ENCODE results near the gene KIDINS220.
"Not testable (repeated sequence)": the region's sequence is repeated elsewhere in the genome, so short reads cannot be mapped to it uniquely, and the experiment has no call there.

Gene KIDINS220

DNA sequence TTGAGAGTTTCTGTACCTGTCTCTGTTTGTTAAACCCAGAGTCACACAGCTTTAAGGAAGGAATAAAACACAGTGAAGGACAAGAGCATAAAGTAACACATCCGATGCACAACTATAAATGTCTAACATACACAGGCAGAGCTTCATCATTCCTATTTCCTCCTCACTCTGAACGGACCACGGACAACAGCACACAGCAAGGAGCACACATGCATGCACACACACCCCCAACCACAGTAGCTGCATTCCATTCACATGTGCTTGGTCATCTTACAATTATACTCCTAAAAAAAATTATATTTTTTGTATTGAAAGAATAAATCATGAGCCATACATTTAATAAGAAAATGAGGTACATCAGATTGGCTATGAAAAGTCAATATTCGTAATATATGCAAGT is 97.3 kb downstream of the KIDINS220 start:
- no peak for DNase-seq

DNA sequence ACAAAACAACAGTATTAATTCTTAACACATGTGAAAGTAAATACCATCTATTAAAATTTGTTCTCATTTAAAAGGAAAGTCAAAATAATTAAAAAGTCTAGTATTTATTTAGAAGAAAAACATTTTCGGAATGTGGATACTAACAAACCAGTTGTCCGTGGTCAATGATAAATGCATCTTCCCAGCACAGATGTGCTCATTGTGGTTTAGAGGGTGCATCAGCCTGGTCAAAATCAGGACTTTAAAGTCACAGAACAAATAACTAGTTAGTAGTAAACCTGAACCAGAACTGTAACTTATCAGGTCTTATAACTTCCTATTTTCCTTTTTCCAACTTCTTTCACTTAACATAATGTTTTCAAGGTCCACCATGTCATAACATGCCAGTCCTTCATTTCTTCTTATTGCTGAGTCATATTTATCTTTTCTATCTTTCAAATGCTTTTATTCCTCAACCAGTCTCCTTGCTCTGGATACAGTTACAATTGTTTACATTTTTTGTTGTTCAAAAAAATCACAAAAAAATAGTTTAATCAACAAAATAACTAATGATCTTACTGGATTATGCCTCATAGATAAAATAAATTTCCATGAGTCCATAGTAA is 99.7 kb downstream of the KIDINS220 start:
- no peak for DNase-seq

DNA sequence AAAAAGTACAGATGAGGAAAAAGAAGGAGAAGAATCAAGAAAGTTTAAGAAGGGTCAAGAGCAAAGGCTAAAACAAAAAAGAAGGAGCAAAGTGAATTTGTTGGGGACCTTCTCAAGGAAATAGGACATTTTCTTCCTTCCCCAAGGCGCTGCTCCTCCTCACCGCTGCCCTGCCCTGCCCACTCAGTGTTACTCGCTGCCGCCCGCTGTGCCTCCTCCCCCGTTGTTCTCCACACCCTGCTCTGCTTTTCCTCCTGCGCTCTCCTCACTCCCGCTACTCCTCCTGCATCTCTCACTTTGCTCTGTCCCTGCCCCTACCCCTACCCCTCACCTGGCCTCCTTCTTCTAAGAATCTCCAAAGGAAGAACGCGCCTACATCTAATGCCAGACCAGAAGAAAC is 104.8 kb downstream of the KIDINS220 start:
- DNase-seq = no peak

DNA sequence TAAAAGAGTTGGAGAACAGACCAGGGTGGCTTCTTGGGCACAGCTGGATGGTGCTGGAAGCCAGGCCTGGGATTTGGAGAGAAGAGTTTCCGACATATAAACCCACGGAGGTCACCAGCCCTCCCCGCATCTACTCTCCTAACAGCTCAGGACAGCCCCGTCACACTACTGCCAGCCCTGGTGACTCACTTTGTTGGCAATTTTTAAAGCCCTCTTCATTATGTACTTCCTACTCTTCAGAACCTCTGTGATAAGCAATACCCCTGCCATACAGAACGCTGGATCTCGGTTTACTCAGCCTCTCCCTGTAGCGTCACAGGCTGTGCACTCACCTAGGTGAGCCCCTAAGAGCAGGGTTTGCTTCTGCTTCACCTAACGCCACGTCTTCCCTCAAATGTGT is 107.5 kb downstream of the KIDINS220 start:
- DNase-seq = no peak

DNA sequence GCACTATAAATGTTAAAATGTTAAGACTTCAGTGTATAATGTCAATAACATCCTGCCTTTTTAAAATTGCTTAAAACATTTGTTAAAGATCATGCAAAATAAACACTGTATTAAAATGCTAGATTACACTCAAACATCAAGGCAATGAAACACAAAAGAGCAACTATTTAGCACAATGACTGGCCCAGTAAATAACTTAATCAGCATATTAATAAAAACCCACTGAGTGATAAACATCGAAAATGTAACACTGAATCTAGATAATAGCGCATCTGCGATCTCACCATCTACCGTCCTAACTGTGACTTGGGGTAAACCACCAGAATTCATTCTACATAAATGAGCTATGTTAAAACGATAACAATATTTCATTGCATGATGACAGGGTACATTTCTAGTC is 108.3 kb downstream of the KIDINS220 start:
- DNase-seq = not testable (repeated sequence)

DNA sequence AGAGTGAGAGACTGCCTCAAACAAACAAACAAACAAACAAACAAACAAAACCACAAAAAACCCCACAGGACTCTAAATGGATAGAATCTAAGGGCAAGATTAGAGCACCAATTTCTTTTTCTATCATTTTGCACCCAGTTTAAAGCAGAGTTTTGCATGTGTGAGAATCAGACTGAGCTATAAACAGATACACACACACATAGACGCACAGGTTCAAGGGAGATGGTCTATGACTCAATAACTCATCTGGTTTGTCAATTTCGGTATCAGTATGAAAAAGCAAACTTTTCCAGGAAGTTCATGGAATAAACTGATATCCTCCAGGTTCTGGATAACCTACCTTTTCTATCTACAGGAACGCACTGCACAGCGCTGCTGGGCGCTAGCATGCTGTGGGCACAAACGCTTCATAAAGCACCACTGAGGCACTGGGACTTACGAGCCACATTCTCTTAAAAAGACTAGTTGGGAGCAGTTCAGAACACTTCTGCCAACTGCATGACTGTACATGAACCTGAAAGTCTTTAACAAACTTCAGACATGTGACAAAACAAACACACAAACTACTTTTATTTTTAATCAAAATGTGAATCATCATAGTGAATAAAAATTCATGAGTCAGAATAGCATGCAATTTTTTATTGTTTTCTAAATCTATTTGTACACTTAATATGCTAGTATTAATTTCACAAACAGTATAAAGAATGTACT is 109.0 kb downstream of the KIDINS220 start:
- no peak for DNase-seq

DNA sequence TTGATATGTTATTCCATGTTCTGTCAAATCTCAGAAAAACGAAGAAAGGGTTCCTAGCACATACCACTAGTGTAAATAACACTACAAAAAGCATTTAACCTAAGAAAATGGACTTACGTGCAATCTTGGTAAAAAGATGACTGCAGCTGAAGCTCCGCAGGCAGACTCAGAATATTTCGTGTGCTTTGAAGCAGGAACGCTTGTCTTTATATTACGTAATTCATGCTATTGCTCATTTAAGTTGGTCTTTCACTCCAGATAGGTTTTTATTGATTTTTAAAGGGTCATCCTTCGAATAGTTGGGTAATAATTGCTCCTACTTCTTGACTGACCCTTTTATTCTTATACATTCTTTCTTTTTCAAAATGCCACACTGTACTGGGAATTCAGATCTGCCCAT is 111.6 kb downstream of the KIDINS220 start:
- DNase-seq = no peak

DNA sequence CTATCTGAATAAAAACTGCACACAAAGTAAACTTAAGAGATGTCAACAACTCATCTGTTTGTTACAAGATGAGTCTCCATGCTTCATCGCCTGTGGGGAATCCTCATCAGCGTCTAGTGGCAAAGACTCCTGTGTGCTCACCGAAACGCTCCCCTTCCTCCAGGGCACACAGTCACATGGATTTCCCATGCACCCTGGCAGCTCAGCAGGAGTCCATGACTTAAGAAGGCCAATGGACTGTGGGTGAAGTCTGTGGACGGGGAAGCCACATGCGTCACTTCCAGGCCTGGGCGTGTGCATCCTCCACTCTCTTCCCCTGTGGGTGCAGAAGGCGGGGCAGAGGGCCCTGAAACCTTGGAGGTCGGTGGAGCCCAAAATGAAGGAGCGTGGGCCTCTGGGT is 114.4 kb downstream of the KIDINS220 start:
- DNase-seq = no peak

DNA sequence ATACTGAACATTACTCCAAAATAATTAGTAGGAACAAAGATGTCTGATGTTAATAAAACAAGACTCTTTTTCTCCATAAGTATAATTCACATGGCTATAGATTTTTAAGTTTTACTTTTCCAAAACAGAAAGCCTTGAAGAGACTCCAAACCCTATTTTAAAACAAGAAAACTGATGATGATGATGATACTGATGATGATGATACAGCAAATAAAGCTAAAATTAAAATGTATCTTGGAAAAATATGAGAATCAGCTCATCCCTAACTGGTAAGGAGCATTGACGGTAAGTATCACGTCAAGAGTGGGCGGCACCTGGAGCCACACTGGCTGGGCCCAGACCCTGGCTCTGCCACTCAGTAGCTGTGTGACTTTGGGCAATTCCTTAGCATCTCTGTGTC is 116.0 kb downstream of the KIDINS220 start:
- DNase-seq = no peak

DNA sequence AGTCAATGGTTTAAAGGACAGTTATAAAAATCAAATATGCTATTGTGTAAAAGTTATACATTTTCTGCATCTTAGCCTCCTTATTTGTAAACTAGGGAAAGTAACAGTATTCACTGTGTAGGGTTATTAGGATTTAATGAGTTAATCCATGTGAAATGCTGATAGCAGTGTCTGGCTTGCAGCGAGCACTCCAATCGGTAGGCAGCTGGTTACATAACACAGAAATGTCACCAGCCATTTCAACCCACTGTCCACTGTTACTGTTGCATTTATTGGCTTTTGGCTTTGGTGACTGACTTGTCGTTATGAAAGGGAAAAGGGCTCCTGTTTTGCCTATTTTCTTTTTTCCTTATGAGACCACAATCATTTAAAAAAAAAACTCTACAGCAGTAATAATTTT is 116.7 kb downstream of the KIDINS220 start:
- DNase-seq = no peak

DNA sequence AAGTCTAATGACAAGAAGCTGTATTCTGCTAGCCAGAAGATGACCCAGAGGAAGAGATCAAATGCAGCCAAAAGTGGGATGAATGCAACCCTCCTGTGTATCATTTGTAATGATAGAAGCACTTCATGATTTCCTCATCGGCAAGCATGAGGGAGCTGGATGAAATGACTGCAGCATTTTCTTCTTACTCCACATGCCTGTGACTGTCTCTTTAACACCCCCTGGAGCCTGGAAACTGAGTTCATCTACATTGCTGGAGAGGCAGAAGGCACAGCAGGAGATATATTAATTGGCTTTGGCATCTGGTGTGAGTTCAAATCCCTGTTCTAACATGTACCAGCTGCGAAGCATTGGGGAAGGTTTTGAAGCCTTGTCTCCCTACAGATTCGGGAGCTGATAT is 117.9 kb downstream of the KIDINS220 start:
- no peak for DNase-seq

DNA sequence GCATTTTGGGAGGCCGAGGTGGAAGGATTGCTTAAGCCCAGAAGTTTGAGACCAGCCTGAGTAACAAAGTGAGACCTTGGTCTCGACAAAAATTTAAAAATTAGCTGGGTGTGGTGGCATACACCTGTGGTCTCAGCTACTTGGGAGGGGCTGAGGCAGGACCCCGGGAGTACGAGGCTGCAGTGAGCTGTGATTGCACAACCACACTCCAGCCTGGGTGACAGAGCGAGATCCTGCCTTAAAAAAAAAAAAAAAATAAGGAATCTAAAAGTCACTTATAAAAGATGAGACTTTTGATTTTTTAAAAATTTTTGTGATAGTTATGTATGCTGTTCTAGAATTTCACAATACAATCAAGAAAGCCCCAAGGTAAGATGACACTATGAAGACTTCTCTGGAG is 122.4 kb downstream of the KIDINS220 start:
- DNase-seq = no peak

DNA sequence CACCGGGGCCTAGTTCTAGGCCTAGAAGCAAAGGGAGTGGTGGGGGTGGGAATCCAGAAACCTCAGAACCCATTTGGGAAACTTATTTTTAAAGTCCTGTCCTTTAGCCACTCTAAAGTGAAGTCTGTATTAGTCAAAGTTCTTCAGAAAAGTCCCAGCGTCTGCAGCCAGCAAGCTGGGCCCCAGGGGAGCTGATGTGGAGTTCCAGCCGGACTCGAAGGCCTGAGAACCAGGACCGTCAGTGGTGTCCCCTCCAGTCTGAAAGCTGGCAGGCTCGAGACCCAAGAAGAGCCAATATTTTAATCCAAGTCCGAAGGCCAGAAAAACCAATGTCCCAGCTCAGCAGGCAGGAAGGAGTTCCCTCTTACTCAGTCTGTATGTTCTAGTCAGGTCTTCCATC is 123.1 kb downstream of the KIDINS220 start:
- DNase-seq = no peak

DNA sequence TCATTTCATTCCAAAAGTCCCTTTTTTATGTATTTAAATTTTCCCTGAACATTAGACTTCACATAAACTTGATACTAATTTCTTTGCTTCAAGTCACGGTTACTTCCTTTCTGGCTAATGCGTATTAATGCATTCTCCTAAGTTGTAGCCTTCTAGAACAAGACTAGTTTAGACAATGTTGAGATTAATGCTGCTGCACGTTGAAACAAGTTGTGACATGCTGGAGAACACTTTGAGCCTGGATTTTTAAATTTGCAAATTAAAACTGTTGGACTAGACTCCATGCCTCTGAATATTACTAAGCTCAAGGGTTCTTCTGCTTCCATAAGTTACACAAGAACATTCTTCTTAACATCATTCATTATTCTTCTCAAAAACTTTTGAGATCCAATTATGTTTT is 126.5 kb downstream of the KIDINS220 start:
- DNase-seq = no peak

DNA sequence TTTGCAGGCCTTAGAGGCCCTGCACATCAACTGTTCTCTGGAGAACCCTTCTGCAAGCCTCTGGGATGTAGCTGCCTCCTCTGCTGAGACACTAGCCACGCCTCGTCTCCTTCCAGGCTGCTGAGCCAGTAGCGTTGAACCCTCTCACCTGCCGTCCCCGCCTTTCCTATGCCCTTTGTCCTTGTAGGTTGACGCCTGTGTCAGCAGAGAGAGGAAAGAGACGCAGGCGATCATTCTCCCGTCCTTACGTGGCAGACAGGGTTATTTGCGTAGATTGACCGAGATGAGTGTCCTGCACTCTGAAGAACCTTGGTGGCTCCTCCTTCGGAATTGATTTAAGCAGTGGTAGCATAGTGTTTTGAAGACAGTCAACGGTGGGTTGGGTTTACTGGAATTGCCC is 127.8 kb downstream of the KIDINS220 start:
- DNase-seq = no peak

DNA sequence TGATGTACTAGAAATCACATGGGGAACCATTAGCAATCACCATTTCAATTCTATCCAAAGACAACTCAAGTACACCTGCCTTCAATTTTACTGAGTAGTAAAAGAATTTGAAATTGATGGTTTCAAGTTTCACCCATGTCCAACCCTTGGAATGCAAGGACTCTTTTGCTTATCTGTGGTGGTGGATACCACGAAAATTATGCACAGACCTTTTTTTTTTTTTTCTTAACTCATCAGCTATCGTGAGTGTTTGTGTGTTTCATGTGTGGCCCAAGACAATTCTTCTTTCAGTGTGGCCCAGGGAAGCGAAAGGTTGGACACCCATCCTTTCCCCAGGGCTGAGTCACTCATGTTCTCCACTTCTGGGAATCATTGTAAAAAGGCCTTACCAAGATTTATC is 132.5 kb downstream of the KIDINS220 start:
- DNase-seq = no peak

DNA sequence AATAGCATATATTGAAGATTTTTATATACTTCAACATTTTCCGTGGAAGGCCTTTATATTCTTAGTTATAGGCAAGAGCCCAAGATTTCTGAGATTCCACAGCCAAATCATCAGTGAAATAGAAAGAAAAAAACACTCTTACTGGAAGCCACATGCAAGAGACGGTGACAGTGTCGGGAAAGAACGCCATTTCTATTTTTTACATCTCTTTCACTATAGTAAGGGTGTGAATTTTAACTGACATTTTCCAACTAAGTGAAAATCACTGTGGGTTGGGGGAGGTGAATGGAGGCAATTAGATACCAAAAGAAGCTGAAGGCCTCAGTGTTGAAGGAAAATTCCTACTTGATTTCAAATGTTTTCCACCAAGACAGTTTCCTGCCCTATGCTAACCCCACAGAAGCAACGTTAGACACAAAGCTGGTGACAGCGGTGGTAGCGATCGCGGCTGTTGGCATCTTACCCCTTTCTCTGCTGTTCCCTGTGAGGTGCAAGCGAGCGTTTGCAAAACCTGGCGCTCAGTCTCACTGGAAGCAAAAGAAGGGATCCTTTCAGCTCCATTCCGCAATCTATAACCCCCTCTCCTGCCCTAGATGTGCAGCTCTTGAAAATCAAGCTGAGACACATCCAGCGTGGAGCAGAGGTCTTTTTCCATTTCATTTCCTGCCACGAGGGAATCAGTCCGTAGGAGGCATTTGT is 135.6 kb downstream of the KIDINS220 start:
- no peak for DNase-seq

DNA sequence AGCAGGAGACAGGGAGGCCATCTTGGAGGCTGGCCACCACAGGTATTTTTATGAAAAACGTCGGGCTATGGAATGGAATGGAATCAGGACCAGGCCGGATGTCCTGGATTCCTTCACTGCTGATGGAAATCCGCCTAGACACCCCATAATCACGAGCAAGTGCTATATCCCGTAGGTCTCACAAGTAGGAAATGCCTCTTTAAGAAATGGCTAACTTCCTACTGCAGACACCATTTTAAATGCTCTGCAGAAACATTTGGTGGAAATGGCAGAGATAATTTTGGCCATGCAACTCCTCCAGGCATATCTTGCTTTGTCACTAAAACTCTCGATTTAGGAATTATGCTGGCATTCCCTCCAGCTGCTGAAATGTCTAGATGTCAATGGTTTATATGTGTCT is 137.6 kb downstream of the KIDINS220 start:
- DNase-seq = no peak

DNA sequence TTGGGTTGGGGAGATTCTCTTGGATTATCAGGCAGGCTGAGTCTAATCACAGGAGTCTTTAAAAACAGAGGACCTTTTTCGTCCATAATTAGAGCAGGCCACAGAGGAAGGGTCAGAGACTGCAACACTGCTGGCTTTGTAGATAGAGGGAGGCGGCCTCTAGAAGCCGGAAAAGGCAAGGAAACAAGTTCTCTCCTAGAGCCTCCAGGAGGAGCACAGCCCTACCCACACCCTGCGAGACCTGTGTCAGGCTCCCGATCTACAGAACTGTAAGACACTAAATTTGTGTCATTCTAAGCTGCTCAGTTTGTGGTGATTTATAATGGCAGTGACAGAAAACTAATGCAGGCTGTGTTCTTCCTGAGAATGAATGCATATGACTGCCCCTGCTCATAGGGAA is 140.2 kb downstream of the KIDINS220 start:
- no peak for DNase-seq

DNA sequence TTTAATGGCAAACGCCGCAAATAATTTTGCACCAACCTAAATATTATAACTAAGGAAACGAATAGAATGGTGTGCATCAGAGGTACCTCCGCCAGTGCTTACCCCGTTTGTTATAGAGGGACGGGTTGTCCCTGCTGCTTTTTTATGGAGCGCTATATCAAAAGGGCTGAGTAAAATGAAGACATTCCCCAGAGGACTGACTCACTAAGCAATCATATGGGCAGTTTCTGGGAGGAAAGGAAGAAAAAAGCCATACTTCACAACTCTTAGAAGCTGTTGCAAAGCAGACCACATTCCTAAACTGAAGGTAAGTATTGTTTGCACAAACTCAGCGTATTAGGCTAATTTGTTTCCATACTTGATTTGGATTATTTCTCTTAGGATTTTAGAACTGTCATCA is 142.7 kb downstream of the KIDINS220 start:
- no peak for DNase-seq

DNA sequence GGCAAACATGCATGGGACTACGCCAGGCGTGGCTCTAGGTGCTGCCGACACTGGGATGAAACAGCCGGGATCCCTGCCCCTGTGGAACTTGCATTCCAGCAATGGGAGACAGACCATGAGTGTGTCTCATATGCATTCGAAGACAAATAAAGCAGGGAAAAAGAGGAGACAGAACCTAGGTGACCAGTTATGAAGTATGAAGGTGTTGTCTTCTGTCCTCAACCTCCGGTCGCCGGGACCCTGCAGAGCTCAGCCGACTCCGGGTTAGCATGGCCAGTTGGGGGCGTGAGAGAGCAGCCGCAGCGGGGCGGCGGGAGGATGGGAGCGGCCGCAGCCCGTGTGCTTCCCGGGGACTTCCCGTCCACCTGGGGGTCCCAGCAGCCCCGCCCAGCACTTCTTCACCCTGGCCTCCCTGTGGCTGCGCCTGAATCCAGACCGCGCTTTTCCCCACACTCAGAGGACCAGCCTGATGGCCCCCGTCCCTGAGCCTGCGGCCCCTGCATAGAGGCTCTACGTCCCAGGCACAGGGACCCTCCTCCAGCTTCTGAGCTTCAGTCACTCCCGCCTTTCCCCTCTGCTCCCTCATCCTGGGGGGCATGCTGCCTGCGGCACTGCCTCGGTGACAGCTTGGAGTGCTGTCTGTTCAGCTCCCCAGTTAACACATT is 144.1 kb downstream of the KIDINS220 start:
- no peak for DNase-seq

DNA sequence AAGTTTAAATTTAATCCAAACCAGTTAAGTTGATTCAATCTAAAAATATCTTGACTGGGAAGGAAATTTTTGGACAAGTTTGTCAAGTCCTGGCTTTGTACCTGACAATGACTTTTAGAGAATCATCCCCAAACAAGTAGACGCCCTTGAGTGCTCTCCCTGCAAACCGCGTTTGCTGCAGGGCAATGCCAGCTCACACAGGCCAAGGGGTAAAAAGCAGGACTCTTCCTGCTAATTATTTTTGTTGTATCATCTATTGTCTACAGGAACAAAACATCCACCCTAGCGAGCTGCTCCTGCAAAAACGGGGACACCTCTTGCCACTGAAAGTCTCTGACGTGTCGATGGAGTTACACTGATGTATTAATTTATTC is 144.6 kb downstream of the KIDINS220 start:
- no peak for DNase-seq

DNA sequence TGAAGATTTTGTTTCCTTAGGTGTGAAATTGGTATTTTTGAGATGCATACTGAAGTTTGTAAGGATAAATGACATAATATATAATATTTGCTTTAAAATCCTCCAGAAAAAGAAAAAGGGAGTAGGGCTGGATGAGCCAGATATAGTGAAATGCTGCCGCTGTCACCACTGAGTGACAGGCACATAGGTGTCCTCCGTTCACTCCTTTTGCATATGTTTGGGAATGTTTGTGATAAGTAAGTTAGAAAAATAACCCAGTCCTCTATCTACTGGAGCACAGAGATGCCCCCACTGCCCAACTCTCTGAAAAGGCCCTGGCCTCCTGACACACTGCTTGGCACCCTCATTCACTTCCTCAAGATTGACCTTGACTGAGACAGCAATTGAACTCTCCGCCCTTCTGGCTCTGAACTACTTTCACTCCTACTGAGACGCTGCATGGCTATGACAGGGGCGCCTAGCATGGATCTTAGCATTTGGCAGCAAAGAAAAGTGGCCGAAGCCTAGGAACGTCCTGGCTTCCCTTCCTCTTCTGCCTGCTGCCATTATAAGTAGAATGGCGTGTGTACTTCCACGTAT is 145.5 kb downstream of the KIDINS220 start:
- DNase-seq = no peak
